A673 (cell line): ENCODE measurements around the gene LINC00632. TPM values are rescaled to one million over a fixed set of nuclear protein-coding genes. Genes with fewer than 3 reads are reported as not detected.

Experiments
- BruUV-seq: library from RNA; stranded (reverse); fragments of 400-500 nt; replicated peaks from 2 replicates; lab custom pipeline; 2021; lab: Mats Ljungman, UMichigan
- CTCF ChIA-PET: fragments of 300-600 bp; sonication (Branson Sonifier 250); formaldehyde crosslinking; loops from one replicate; lab custom pipeline; 2022; ENCODE audit warnings: antibody characterized with exemption; lab: Charles Lee
- POLR2A ChIA-PET: fragments of 300-600 bp; sonication (Branson Sonifier 250); formaldehyde crosslinking; loops from one replicate; lab custom pipeline; 2022; ENCODE audit warnings: antibody characterized with exemption; ENCODE audit not compliant: low non-redundant PET; lab: Charles Lee
- DNase-seq: peaks from one replicate; pipeline ENCODE4 v3.0.0-alpha.2; 2015; ENCODE audit warnings: low spot score
- H3K27ac ChIP-seq: fragments of 200-600 bp; sonication (generic); 2 replicates; pipeline ENCODE4 v1.5.1; 2016; ENCODE audit warnings: mixed run types, low read depth, mild to moderate bottlenecking, mixed read lengths, antibody characterized with exemption, low read length; ENCODE audit not compliant: poor library complexity, severe bottlenecking
- H3K27me3 ChIP-seq: fragments of 200-600 bp; sonication (generic); replicated peaks from 2 replicates; pipeline ENCODE4 v1.6.1; 2017; ENCODE audit warnings: mixed run types, low read depth, mild to moderate bottlenecking, mixed read lengths, antibody characterized with exemption, low read length; ENCODE audit not compliant: insufficient read depth, poor library complexity
- H3K36me3 ChIP-seq: fragments of 200-600 bp; sonication (generic); 2 replicates; pipeline ENCODE4 v1.6.1; 2016; ENCODE audit warnings: mixed run types, mild to moderate bottlenecking, mixed read lengths, antibody characterized with exemption, low read length; ENCODE audit not compliant: insufficient read depth, poor library complexity, severe bottlenecking
- H3K4me1 ChIP-seq: fragments of 200-600 bp; sonication (generic); 2 replicates; pipeline ENCODE4 v1.6.1; 2017; ENCODE audit warnings: mixed run types, mild to moderate bottlenecking, mixed read lengths, antibody characterized with exemption, low read length; ENCODE audit not compliant: insufficient read depth, poor library complexity, severe bottlenecking
- H3K4me3 ChIP-seq: fragments of 200-600 bp; sonication (generic); 2 replicates; pipeline ENCODE4 v1.5.1; 2016; ENCODE audit warnings: low read depth, mixed run types, mild to moderate bottlenecking, mixed read lengths, low read length; ENCODE audit not compliant: poor library complexity, severe bottlenecking
- H3K9me3 ChIP-seq: fragments of 200-600 bp; sonication (generic); 2 replicates; pipeline ENCODE4 v1.6.1; 2016; ENCODE audit warnings: mixed run types, low read depth, mild to moderate bottlenecking, mixed read lengths, antibody characterized with exemption, low read length; ENCODE audit not compliant: poor library complexity, severe bottlenecking
- CTCF ChIP-seq: fragments of 300-800, 200-600 bp; sonication (generic); conservative IDR thresholded peaks from 2 replicates; pipeline ENCODE4 v1.5.1; 2017; ENCODE audit warnings: low read depth, mild to moderate bottlenecking, antibody characterized with exemption, low read length, moderate library complexity, mixed read lengths
- EZH2 ChIP-seq: fragments of 200-600 bp; sonication (generic); IDR thresholded peaks from 2 replicates; pipeline ENCODE4 v1.6.1; 2017; ENCODE audit warnings: borderline replicate concordance, low read depth, mild to moderate bottlenecking, mixed read lengths, antibody characterized with exemption, low read length; ENCODE audit not compliant: poor library complexity, severe bottlenecking
- intact Hi-C: fragments of 100-400 bp; cut with micrococcal nuclease; formaldehyde crosslinking; loops from one replicate; pipeline ENCODE4 v1.10.0; 2022; ENCODE audit not compliant: unreplicated experiment
- total RNA-seq: library from RNA; stranded (reverse); gene quantifications from 2 replicates; pipeline ENCODE4 v1.2.3, GENCODE V29; 2021

The LINC00632 gene
- total RNA-seq, 1 experiment from 2014 or later, result 7.5 TPM

GRCh38 chrX:140724736-140725135, 15.2 kb downstream of the LINC00632 start:
- intact Hi-C loops, result no loop called here
- TF ChIP-seq EZH2 (no peak), CTCF (no peak)
- BruUV-seq, result no TSS peak
- Histone ChIP-seq H3K36me3 (no peaks in the 10 kb centered on the region), H3K4me1 (no peaks in the 10 kb centered on the region), H3K4me3 (no peak overlapping the region), H3K9me3 (no peaks in the 10 kb centered on the region), H3K27ac (no peak overlapping the region), H3K27me3 (no peaks in the 10 kb centered on the region)
- CTCF ChIA-PET, result no interaction called here
- POLR2A ChIA-PET, result no interaction called here
- no peak for DNase-seq

- Histone ChIP-seq H3K27ac (no peak overlapping the region), H3K27me3 (no peaks in the 10 kb centered on the region), H3K4me3 (no peak overlapping the region), H3K4me1 (no peaks in the 10 kb centered on the region), H3K36me3 (no peaks in the 10 kb centered on the region), H3K9me3 (no peaks in the 10 kb centered on the region)
- no peak for TF ChIP-seq CTCF
- no peak for TF ChIP-seq EZH2
- DNase-seq, result no peak
- intact Hi-C loops, result no loop called here
- ChIA-PET CTCF (no interaction called here), POLR2A (no interaction called here)
- BruUV-seq, result no TSS peak
These were observed 15.9 kb downstream of the LINC00632 start for GRCh38 chrX:140725500-140725899.

DNA sequence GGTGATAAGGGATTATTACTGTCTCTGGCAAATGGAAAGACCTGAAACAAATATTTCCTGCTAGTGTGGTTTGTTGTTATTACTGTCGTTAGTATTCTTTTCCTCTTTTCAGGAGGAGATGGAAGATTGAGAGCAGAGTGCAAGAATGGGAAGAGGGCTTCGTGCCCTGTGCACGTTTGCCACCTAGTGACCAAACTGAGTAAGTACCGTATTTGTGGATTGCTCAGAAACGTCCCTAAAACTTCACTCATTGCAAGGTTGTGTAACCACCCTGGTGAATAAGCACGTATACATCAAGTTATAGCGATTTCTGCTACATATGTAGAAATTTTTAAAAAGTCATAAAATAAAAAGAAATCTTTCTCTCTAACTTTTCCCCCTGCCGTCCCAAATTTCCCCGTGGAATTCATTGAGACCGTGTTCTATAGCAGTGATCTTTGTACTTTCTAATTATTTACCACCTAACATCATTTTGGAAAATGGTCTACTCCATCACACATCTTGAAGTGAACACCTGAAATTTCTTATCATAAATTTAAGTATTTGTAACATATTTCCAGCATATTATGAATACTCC, 24.3 kb downstream of the LINC00632 start:
- Histone ChIP-seq H3K27me3 (no peaks in the 10 kb centered on the region), H3K36me3 (no peaks in the 10 kb centered on the region), H3K9me3 (no peaks in the 10 kb centered on the region), H3K4me1 (no peaks in the 10 kb centered on the region), H3K27ac (no peak overlapping the region), H3K4me3 (no peak overlapping the region)
- intact Hi-C loops, result loop anchor here (1.0 to 5.0 kb wide), 3 partner anchors 33 to 677 kb away; no protein-coding TSS in a partner anchor
- BruUV-seq, result no TSS peak
- CTCF ChIA-PET, result no interaction called here
- no peak for TF ChIP-seq EZH2
- TF ChIP-seq CTCF, result peak; percentile 76
- POLR2A ChIA-PET, result no interaction called here
- peak; percentile 63 for DNase-seq
